Left lung (tissue), 14 donors: ENCODE results near the gene NT5DC3. TPM values are rescaled to one million over a fixed set of nuclear protein-coding genes. Genes with fewer than 3 reads are reported as not detected.
A peak's percentile ranks its signal among the peaks of the same experiment; 100 is the strongest.

ENCODE experiments used
- ATAC-seq: fragments of 200-7000 bp; cut with Tn5 transposase; one replicate; pipeline ENCODE4 v1.9.1; 2020; ENCODE audit warnings: moderate library complexity
- DNase-seq, 4 donors: peaks; one replicate each; pipeline ENCODE4 v3.0.0-alpha.2; 2013 to 2020
- H3K27ac ChIP-seq, 2 donors: fragments of 200-600 bp; sonication (generic) in 1 of 2; one replicate each; pipeline versions ENCODE4 v1.5.0 to v1.8.0; 2020 to 2021
- H3K27me3 ChIP-seq, 2 donors: fragments of 200-600 bp; sonication (generic) in 1 of 2; one replicate each; pipeline versions ENCODE4 v1.5.0 to v1.8.0; 2020 to 2021
- H3K36me3 ChIP-seq, 2 donors: fragments of 200-600 bp; sonication (generic) in 1 of 2; one replicate each; pipeline versions ENCODE4 v1.5.0 to v1.8.0; 2020 to 2021
- H3K4me1 ChIP-seq, 2 donors: fragments of 200-600 bp; one replicate each; pipeline ENCODE4 v1.8.0; 2021
- H3K4me3 ChIP-seq, 2 donors: fragments of 200-600 bp; sonication (generic) in 1 of 2; one replicate each; pipeline versions ENCODE4 v1.5.0 to v1.8.0; 2020 to 2021; ENCODE audit warnings: mild to moderate bottlenecking in 1 of 2
- H3K9me3 ChIP-seq, 2 donors: fragments of 200-600 bp; sonication (generic) in 1 of 2; one replicate each; pipeline versions ENCODE4 v1.5.0 to v1.8.0; 2020 to 2021
- intact Hi-C, 2 donors: fragments of 100-400 bp; cut with DNase I; formaldehyde crosslinking; loops; one replicate each; pipeline versions ENCODE4 v1.11.2 to v1.14.2; 2022
- long read RNA-seq, 12 donors: library from polyadenylated mRNA in 2 of 12; unstranded in 2 of 12; transcript quantifications; one replicate each; pipeline ENCODE4 v2.0.0 and lab custom pipeline, GENCODE V29; 2019 to 2026
- polyA plus RNA-seq, 6 donors: library from polyadenylated mRNA; unstranded; fragments of 120-200 nt; gene quantifications; one replicate each; pipeline ENCODE4 v1.2.1, GENCODE V29; 2013; ENCODE audit not compliant: insufficient read length in 6 of 6
- total RNA-seq, 2 donors: library from RNA; stranded (reverse); fragmentation: NEBNext Ultra II Directional; extraction: Animal tissue kit (Norgen Biotek cat#: 25700); gene quantifications; one replicate each; pipeline ENCODE4 v1.2.1, GENCODE V29; 2021
- TF ChIP-seq, protein P1 (sequence below), 2 donors: fragments of 200-600 bp; sonication (generic) in 1 of 2; IDR thresholded peaks; one replicate each; pipeline versions ENCODE4 v1.5.0 to v1.8.0; 2021; ENCODE audit warnings: antibody characterized with exemption in 2 of 2
- donor health status: DM: no; HTN: yes; CAD: no.
- donor health status: DM: no; HTN: no; CAD: no.

Gene NT5DC3
- total RNA-seq (1 to 10 TPM; 7.5 to 8.9 TPM), polyA plus RNA-seq (1 to 10 TPM; 5.2 to 8.6 (median 7.2) TPM)
- long read RNA-seq, donor 1, full-length matches to known transcripts: 1 of 1 reads
- long read RNA-seq, donor 1, partial matches to known transcripts: 0 of 1 reads
- long read RNA-seq, donor 1, other reads (novel, unspliced or antisense): 0 of 1 reads
- long read RNA-seq, donor 2: 0 reads
- long read RNA-seq, donor 3: 0 reads
- long read RNA-seq, donor 4: 0 reads
- long read RNA-seq, donor 5: 0 reads
- long read RNA-seq, donor 6, full-length matches to known transcripts: 1 of 1 reads
- long read RNA-seq, donor 6, partial matches to known transcripts: 0 of 1 reads
- long read RNA-seq, donor 6, other reads (novel, unspliced or antisense): 0 of 1 reads
- long read RNA-seq, donor 7: 0 reads
- long read RNA-seq, donor 8: 0 reads
- long read RNA-seq, donor 9: 0 reads
- long read RNA-seq, donor 10: 0 reads
- long read RNA-seq, donor 11, full-length matches to known transcripts: 1 of 1 reads
- long read RNA-seq, donor 11, partial matches to known transcripts: 0 of 1 reads
- long read RNA-seq, donor 11, other reads (novel, unspliced or antisense): 0 of 1 reads
- long read RNA-seq, donor 12: 0 reads

- DNase-seq: peak; percentile 53 to 96 (median 86)
- Histone ChIP-seq H3K36me3 (no peaks in the 10 kb centered on the region), H3K4me3 (peak within 1 kb of the TSS; percentile 68 to 80), H3K27me3 (no peaks in the 10 kb centered on the region), H3K4me1 (peaks cover 0 to 29% of the 10 kb centered on the region in 2 donors), H3K27ac (peak within 1 kb of the TSS; percentile 39 to 57), H3K9me3 (no peaks in the 10 kb centered on the region)
- intact Hi-C loops: no loop called here
- TF ChIP-seq, protein P1, sequence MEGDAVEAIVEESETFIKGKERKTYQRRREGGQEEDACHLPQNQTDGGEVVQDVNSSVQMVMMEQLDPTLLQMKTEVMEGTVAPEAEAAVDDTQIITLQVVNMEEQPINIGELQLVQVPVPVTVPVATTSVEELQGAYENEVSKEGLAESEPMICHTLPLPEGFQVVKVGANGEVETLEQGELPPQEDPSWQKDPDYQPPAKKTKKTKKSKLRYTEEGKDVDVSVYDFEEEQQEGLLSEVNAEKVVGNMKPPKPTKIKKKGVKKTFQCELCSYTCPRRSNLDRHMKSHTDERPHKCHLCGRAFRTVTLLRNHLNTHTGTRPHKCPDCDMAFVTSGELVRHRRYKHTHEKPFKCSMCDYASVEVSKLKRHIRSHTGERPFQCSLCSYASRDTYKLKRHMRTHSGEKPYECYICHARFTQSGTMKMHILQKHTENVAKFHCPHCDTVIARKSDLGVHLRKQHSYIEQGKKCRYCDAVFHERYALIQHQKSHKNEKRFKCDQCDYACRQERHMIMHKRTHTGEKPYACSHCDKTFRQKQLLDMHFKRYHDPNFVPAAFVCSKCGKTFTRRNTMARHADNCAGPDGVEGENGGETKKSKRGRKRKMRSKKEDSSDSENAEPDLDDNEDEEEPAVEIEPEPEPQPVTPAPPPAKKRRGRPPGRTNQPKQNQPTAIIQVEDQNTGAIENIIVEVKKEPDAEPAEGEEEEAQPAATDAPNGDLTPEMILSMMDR (IDR thresholded peaks at IDR 0.05): peak in 1 of 2 donors; percentile 17
- ATAC-seq: peak; percentile 97
Observed at GRCh38 chr12:103840876-103841689, at the start of gene NT5DC3. Gene NT5DC3 (minus strand): TSS chr12:103841234. CDS start chr12:103841156, 78 bp downstream.

- TF ChIP-seq, protein P1 (IDR thresholded peaks at IDR 0.05): no peak
- intact Hi-C loops: no loop called here
- H3K4me3 ChIP-seq: no peak overlapping the region
- no peak for DNase-seq
- H3K9me3 ChIP-seq: no peaks in the 10 kb centered on the region
- H3K36me3 ChIP-seq: no peaks in the 10 kb centered on the region
- no peaks in the 10 kb centered on the region for H3K27me3 ChIP-seq
- no peaks in the 10 kb centered on the region for H3K4me1 ChIP-seq
- H3K27ac ChIP-seq: no peak overlapping the region
- no peak for ATAC-seq
Observed at GRCh38 chr12:103887738-103888137, 46.7 kb upstream of the NT5DC3 start.

GRCh38 chr12:103886195-103886797 lies 45.3 kb upstream of the NT5DC3 start:
- Histone ChIP-seq H3K4me1 (no peaks in the 10 kb centered on the region), H3K27ac (no peak overlapping the region), H3K9me3 (no peaks in the 10 kb centered on the region), H3K27me3 (no peaks in the 10 kb centered on the region), H3K4me3 (no peak overlapping the region), H3K36me3 (no peaks in the 10 kb centered on the region)
- intact Hi-C loops: no loop called here
- TF ChIP-seq, protein P1 (IDR thresholded peaks at IDR 0.05): no peak
- DNase-seq (no peak), ATAC-seq (no peak)

DNA sequence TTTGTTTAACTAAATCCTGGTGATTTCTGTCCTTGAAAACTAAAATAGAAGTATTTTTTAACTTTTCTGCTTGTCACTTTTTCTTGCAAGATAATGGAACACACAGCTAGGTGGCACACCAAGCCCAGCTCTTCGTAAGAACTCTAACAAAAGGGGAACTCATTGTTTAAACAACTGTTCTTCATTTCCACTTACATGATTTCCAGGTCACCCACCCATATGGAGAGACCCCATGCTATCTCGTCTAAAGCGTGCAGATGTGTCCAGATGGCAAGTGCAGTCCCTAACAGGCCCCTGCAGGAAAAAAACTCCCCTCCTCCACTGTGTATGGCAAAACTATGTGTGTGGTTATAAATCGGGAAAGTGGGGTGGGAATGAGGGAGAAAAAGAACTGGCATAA lies 43.3 kb upstream of the NT5DC3 start:
- TF ChIP-seq, protein P1 (IDR thresholded peaks at IDR 0.05): no peak
- no peak overlapping the region for H3K27ac ChIP-seq
- H3K4me1 ChIP-seq: no peaks in the 10 kb centered on the region
- H3K4me3 ChIP-seq: no peak overlapping the region
- peak in 1 of 4 donors; percentile 44 for DNase-seq
- H3K27me3 ChIP-seq: no peaks in the 10 kb centered on the region
- intact Hi-C loops: no loop called here
- no peaks in the 10 kb centered on the region for H3K9me3 ChIP-seq
- H3K36me3 ChIP-seq: no peaks in the 10 kb centered on the region
- ATAC-seq: peak; percentile 58
